HCT116 (cell line): ENCODE results near the gene ZBTB12. TPM values are rescaled to one million over a fixed set of nuclear protein-coding genes. Genes with fewer than 3 reads are reported as not detected.

ENCODE experiments used
- ATAC-seq: fragments of 200-7000 bp; cut with Tn5 transposase; 2 replicates; pipeline ENCODE4 v1.9.1; 2020; ENCODE audit warnings: mild to moderate bottlenecking, moderate library complexity
- BruUV-seq: library from RNA; stranded (reverse); fragments of 400-500 nt; replicated peaks from 2 replicates; lab custom pipeline; 2021; lab: Mats Ljungman, UMichigan
- CTCF ChIA-PET: fragments of 300-600 bp; sonication (Branson Sonifier 250); formaldehyde crosslinking; loops from one replicate; lab custom pipeline; 2021; ENCODE audit warnings: antibody characterized with exemption; lab: Charles Lee
- POLR2A ChIA-PET: fragments of 300-600, 350-600 bp; sonication (Branson Sonifier 250); formaldehyde crosslinking; loops from one replicate; lab custom pipeline; 2021; ENCODE audit warnings: antibody characterized with exemption; lab: Charles Lee
- RAD21 ChIA-PET, 2 experiments: fragments of 300-600 bp; sonication (Branson Sonifier 250); formaldehyde crosslinking; loops; one replicate each; lab custom pipeline; 2023; ENCODE audit warnings: low total read pairs in 2 of 2; ENCODE audit not compliant: uncharacterized antibody in 2 of 2, unreplicated experiment in 2 of 2, low non-redundant PET in 1 of 2; lab: Charles Lee
- DNase-seq: peaks from one replicate; pipeline ENCODE4 v3.0.0-alpha.2; 2010; ENCODE audit warnings: low read depth, low spot score
- H2AFZ ChIP-seq: fragments of 200-600 bp; shearing (Covaris generic), sonication (generic); 2 replicates; pipeline ENCODE4 v1.6.1; 2017; ENCODE audit warnings: low read depth, mixed run types, mixed read lengths, antibody characterized with exemption, low read length; ENCODE audit not compliant: poor library complexity, severe bottlenecking
- H3K27ac ChIP-seq: 2 replicates; pipeline ENCODE4 v1.5.1; 2012; ENCODE audit warnings: low read depth, low read length
- H3K27me3 ChIP-seq: fragments of 200-600 bp; sonication (generic); 2 replicates; pipeline ENCODE4 v1.6.1; 2016; ENCODE audit warnings: mixed run types, low read length, mixed read lengths; ENCODE audit not compliant: insufficient read depth
- H3K36me3 ChIP-seq, 2 experiments: fragments of 200-500 bp in 1 of 2; fragments of 200-600 bp in 1 of 2; sonication (Bioruptor generic) in 1 of 2; sonication (generic) in 1 of 2; 2 replicates each; pipeline versions ENCODE4 v1.5.1 to v1.6.1; 2014 to 2016; ENCODE audit warnings: low read length in 2 of 2, inconsistent platforms in 1 of 2, mixed read lengths in 1 of 2, mixed run types in 1 of 2; ENCODE audit not compliant: insufficient read depth in 2 of 2, control insufficient read depth in 1 of 2
- H3K4me1 ChIP-seq, 2 experiments: fragments of 200-600 bp in 1 of 2; sonication (generic) in 1 of 2; 2 replicates each; pipeline versions ENCODE4 v1.5.1 to v1.6.1; 2012 to 2017; ENCODE audit warnings: low read length in 2 of 2, inconsistent platforms in 1 of 2, mild to moderate bottlenecking in 1 of 2, mixed read lengths in 1 of 2, mixed run types in 1 of 2, moderate library complexity in 1 of 2; ENCODE audit not compliant: insufficient read depth in 2 of 2, control insufficient read depth in 1 of 2
- H3K4me2 ChIP-seq: fragments of 200-600 bp; sonication (generic); 2 replicates; pipeline ENCODE4 v1.6.1; 2017; ENCODE audit warnings: mixed run types, low read length, mixed read lengths
- H3K4me3 ChIP-seq, 2 experiments: fragments of 200-600 bp in 1 of 2; sonication (generic) in 1 of 2; replicated peaks in 1 of 2; 2 replicates each; pipeline ENCODE4 v1.5.1; 2011 to 2016; ENCODE audit warnings: low read length in 2 of 2, control low read depth in 1 of 2, low read depth in 1 of 2, mild to moderate bottlenecking in 1 of 2, mixed read lengths in 1 of 2, mixed run types in 1 of 2
- H3K79me2 ChIP-seq: fragments of 200-600 bp; sonication (generic); 2 replicates; pipeline ENCODE4 v1.6.1; 2017; ENCODE audit warnings: mild to moderate bottlenecking, mixed run types, low read length, moderate library complexity, mixed read lengths; ENCODE audit not compliant: insufficient read depth
- H3K9ac ChIP-seq: fragments of 200-600 bp; sonication (generic); 2 replicates; pipeline ENCODE4 v1.6.1; 2016; ENCODE audit warnings: low read length, mixed read lengths
- H3K9me2 ChIP-seq: fragments of 200-600 bp; sonication (generic), shearing (Covaris generic); 2 replicates; pipeline ENCODE4 v1.6.1; 2017; ENCODE audit warnings: mixed run types, mild to moderate bottlenecking, moderate library complexity; ENCODE audit not compliant: insufficient read depth
- H3K9me3 ChIP-seq, 2 experiments: fragments of 200-500 bp in 1 of 2; fragments of 200-600 bp in 1 of 2; sonication (Bioruptor generic) in 1 of 2; sonication (generic) in 1 of 2; 2 replicates each; pipeline ENCODE4 v1.6.1; 2014 to 2017; ENCODE audit warnings: low read length in 2 of 2, mixed read lengths in 2 of 2, inconsistent platforms in 1 of 2, low read depth in 1 of 2, mild to moderate bottlenecking in 1 of 2, mixed run types in 1 of 2, moderate library complexity in 1 of 2; ENCODE audit not compliant: control insufficient read depth in 1 of 2, insufficient read depth in 1 of 2
- H4K20me1 ChIP-seq: fragments of 200-600 bp; sonication (generic), shearing (Covaris generic); 2 replicates; pipeline ENCODE4 v1.6.1; 2017; ENCODE audit warnings: mixed run types, mild to moderate bottlenecking, moderate library complexity; ENCODE audit not compliant: insufficient read depth
- ATF3 ChIP-seq: IDR thresholded peaks from 2 replicates; pipeline ENCODE4 v1.6.1; 2012
- CBX3 ChIP-seq: IDR thresholded peaks from 2 replicates; pipeline ENCODE4 v1.6.1; 2012; ENCODE audit warnings: low read depth
- CEBPB ChIP-seq: IDR thresholded peaks from 2 replicates; pipeline ENCODE4 v1.6.1; 2012; ENCODE audit warnings: low read depth
- EGR1 ChIP-seq: IDR thresholded peaks from 2 replicates; pipeline ENCODE4 v1.6.1; 2012; ENCODE audit warnings: low read depth
- ELF1 ChIP-seq: IDR thresholded peaks from 2 replicates; pipeline ENCODE4 v1.6.1; 2012; ENCODE audit warnings: low read depth, borderline replicate concordance
- FOSL1 ChIP-seq: IDR thresholded peaks from 2 replicates; pipeline ENCODE4 v1.6.1; 2012; ENCODE audit warnings: low read depth
- POLR2A ChIP-seq: IDR thresholded peaks from 2 replicates; pipeline ENCODE4 v1.7.0; 2011; ENCODE audit warnings: borderline replicate concordance; ENCODE audit not compliant: insufficient read depth, insufficient read length; ENCODE audit errors: extremely low read depth
- POLR2AphosphoS5 ChIP-seq: IDR thresholded peaks from 2 replicates; pipeline ENCODE4 v1.6.1; 2011; ENCODE audit warnings: mild to moderate bottlenecking, low read depth, low read length, moderate library complexity
- RAD21 ChIP-seq: IDR thresholded peaks from 2 replicates; pipeline ENCODE4 v1.6.1; 2012; ENCODE audit warnings: low read depth, mild to moderate bottlenecking
- SIN3A ChIP-seq: IDR thresholded peaks from 2 replicates; pipeline ENCODE4 v1.6.1; 2012; ENCODE audit warnings: low read depth
- YY1 ChIP-seq: IDR thresholded peaks from 2 replicates; pipeline ENCODE4 v1.6.1; 2011; ENCODE audit warnings: low read length, low read depth, moderate library complexity, mild to moderate bottlenecking; ENCODE audit not compliant: insufficient replicate concordance; ENCODE audit errors: extremely low read depth
- ZFX ChIP-seq: fragments of 450-650 bp; IDR thresholded peaks from 2 replicates; pipeline ENCODE4 v1.6.1; 2017
- ZNF274 ChIP-seq: fragments of 200-500 bp; sonication (Bioruptor generic); IDR thresholded peaks from 2 replicates; pipeline ENCODE4 v1.6.1; 2014; ENCODE audit warnings: mild to moderate bottlenecking, low read depth, low read length, inconsistent platforms
- intact Hi-C: fragments of 100-400 bp; cut with micrococcal nuclease; formaldehyde crosslinking; loops from 2 replicates; pipeline ENCODE4 v1.10.0; 2022
- total RNA-seq: library from RNA; stranded (reverse); gene quantifications from one replicate; pipeline ENCODE4 v1.2.1, GENCODE V29; 2021; ENCODE audit not compliant: unreplicated experiment
- TF ChIP-seq, protein P1 (sequence below), 3 experiments: fragments of 200-600 bp in 1 of 3; sonication (generic) in 1 of 3; IDR thresholded peaks in 2 of 3; conservative IDR thresholded peaks in 1 of 3; 2 replicates each; pipeline ENCODE4 v1.5.1; 2012 to 2017; ENCODE audit warnings: low read depth in 2 of 3, low read length in 2 of 3, antibody characterized with exemption in 1 of 3, borderline replicate concordance in 1 of 3, control low read depth in 1 of 3, mild to moderate bottlenecking in 1 of 3, mixed read lengths in 1 of 3, mixed run types in 1 of 3, moderate library complexity in 1 of 3; ENCODE audit not compliant: insufficient read depth in 1 of 3

The ZBTB12 gene
- total RNA-seq, 1 experiment from 2014 or later = 10.3 TPM

- DNase-seq (no peak), ATAC-seq (no peak)
- no peak overlapping the region for H3K4me3 ChIP-seq
- BruUV-seq = no TSS peak
- ChIA-PET RAD21 (no interaction called here), POLR2A (no interaction called here), CTCF (interaction anchor here (1.2 kb wide), 1 partner anchor 10 kb away, joined by 3 read pairs; the partner anchor contains the start of gene EHMT2)
- H3K4me1 ChIP-seq = no peaks in the 10 kb centered on the region
- H3K9me2 ChIP-seq = no peaks in the 10 kb centered on the region
- intact Hi-C loops = no loop called here
- TF ChIP-seq ZNF274 (no peak), EGR1 (no peak), POLR2A (no peak), ATF3 (no peak), FOSL1 (no peak), CEBPB (no peak), POLR2AphosphoS5 (no peak), SIN3A (no peak), RAD21 (no peak), YY1 (no peak), ELF1 (no peak), CBX3 (no peak), ZFX (no peak)
- TF ChIP-seq, protein P1, sequence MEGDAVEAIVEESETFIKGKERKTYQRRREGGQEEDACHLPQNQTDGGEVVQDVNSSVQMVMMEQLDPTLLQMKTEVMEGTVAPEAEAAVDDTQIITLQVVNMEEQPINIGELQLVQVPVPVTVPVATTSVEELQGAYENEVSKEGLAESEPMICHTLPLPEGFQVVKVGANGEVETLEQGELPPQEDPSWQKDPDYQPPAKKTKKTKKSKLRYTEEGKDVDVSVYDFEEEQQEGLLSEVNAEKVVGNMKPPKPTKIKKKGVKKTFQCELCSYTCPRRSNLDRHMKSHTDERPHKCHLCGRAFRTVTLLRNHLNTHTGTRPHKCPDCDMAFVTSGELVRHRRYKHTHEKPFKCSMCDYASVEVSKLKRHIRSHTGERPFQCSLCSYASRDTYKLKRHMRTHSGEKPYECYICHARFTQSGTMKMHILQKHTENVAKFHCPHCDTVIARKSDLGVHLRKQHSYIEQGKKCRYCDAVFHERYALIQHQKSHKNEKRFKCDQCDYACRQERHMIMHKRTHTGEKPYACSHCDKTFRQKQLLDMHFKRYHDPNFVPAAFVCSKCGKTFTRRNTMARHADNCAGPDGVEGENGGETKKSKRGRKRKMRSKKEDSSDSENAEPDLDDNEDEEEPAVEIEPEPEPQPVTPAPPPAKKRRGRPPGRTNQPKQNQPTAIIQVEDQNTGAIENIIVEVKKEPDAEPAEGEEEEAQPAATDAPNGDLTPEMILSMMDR (IDR thresholded peaks at IDR 0.05 in 2 of 3, conservative IDR thresholded peaks at IDR 0.05 in 1 of 3; ENCODE audit: borderline replicate concordance in 1 of 3, insufficient read depth in 1 of 3, low read depth in 2 of 3, low read length in 2 of 3) = no peak
- H3K9ac ChIP-seq = no peak overlapping the region
- H3K4me2 ChIP-seq = no peak overlapping the region
- 0 out of 2 replicates have a peak, but pooled peaks cover 5% of the 10 kb centered on the region for H4K20me1 ChIP-seq
- H2AFZ ChIP-seq = no peak overlapping the region
- H3K79me2 ChIP-seq = no peaks in the 10 kb centered on the region
- H3K36me3 ChIP-seq = peaks cover 55 to 64% of the 10 kb centered on the region in 2 experiments; a peak in 3 of 4 replicates
- H3K27me3 ChIP-seq = no peaks in the 10 kb centered on the region
- no peak overlapping the region for H3K27ac ChIP-seq
- no peaks in the 10 kb centered on the region for H3K9me3 ChIP-seq
These were observed 14.5 kb downstream of the ZBTB12 start for GRCh38 chr6:31887173-31888007.
